ENCODE measurements around the gene SGSM1. TPM values are rescaled to one million over a fixed set of nuclear protein-coding genes. Genes with fewer than 3 reads are reported as not detected.

Gene SGSM1
- total RNA-seq, 4 donors from 2014 or later = 0.88 to 4.9 (median 3.0) TPM

DNA sequence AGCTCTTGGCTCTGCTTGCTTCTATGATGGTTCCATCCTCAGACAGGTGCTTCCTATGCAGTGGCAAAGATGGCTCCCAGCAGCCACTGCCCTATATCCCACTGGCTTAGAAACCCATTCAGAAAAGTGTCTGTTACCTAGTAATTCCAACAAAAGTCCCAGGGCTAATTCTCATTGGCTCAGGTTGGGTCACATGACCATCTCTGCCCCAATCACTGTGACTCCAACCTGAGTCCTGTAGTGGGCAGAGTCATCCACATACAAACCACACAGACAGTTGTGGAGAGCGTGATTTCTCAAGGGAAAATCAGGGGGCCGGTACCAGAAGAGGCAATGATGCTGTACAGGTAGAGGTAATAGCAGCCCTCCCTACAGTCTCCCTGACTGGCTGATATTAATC, 73.0 kb downstream of the SGSM1 start:
- no peak for TF ChIP-seq POLR2A (IDR thresholded peaks at IDR 0.05)
- no peak for TF ChIP-seq CTCF (IDR thresholded peaks at IDR 0.05)
- no peaks in the 10 kb centered on the region for H3K36me3 ChIP-seq
- H3K4me3 ChIP-seq = no peak overlapping the region
- H3K27me3 ChIP-seq = no peaks in the 10 kb centered on the region
- H3K27ac ChIP-seq = no peak overlapping the region
- no peaks in the 10 kb centered on the region for H3K9me3 ChIP-seq
- no peak for DNase-seq
- intact Hi-C loops (cut with DNase I; ENCODE audit: low total_unique reads) = no loop called here
- H3K4me1 ChIP-seq = no peaks in the 10 kb centered on the region

- no peaks in the 10 kb centered on the region for H3K4me1 ChIP-seq
- TF ChIP-seq POLR2A (IDR thresholded peaks at IDR 0.05) = no peak
- no peak for TF ChIP-seq CTCF (IDR thresholded peaks at IDR 0.05)
- DNase-seq = no peak
- intact Hi-C loops (cut with DNase I; ENCODE audit: low total_unique reads) = no loop called here
- no peak overlapping the region for H3K27ac ChIP-seq
- H3K9me3 ChIP-seq = no peaks in the 10 kb centered on the region
- no peaks in the 10 kb centered on the region for H3K36me3 ChIP-seq
- H3K27me3 ChIP-seq = no peaks in the 10 kb centered on the region
- no peak overlapping the region for H3K4me3 ChIP-seq
Observed at GRCh38 chr22:24883432-24883831, 77.4 kb downstream of the SGSM1 start.

DNA sequence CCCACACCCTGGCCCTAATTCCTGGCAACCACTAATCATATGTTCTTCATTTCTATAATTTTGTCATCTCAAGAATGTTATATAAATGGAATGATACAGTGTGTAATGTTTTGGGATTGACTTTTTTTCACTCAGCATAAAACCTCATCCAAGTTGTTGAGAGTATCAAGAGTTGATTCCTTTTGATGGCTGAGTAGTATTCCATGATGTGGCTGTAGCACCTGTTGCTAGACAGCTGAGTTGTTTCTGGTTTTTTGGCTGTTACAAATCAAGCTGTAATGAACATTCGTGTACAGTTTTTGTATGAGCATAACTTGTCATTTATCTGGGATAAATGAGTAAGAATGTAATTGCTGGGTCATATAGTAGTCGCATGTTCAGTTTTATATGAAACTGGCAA, 81.2 kb downstream of the SGSM1 start:
- H3K4me1 ChIP-seq = no peaks in the 10 kb centered on the region
- TF ChIP-seq POLR2A (IDR thresholded peaks at IDR 0.05) (no peak), CTCF (IDR thresholded peaks at IDR 0.05) (no peak)
- no peaks in the 10 kb centered on the region for H3K9me3 ChIP-seq
- intact Hi-C loops (cut with DNase I; ENCODE audit: low total_unique reads) = no loop called here
- H3K36me3 ChIP-seq = no peaks in the 10 kb centered on the region
- no peak overlapping the region for H3K27ac ChIP-seq
- no peak overlapping the region for H3K4me3 ChIP-seq
- no peaks in the 10 kb centered on the region for H3K27me3 ChIP-seq
- no peak for DNase-seq

DNA sequence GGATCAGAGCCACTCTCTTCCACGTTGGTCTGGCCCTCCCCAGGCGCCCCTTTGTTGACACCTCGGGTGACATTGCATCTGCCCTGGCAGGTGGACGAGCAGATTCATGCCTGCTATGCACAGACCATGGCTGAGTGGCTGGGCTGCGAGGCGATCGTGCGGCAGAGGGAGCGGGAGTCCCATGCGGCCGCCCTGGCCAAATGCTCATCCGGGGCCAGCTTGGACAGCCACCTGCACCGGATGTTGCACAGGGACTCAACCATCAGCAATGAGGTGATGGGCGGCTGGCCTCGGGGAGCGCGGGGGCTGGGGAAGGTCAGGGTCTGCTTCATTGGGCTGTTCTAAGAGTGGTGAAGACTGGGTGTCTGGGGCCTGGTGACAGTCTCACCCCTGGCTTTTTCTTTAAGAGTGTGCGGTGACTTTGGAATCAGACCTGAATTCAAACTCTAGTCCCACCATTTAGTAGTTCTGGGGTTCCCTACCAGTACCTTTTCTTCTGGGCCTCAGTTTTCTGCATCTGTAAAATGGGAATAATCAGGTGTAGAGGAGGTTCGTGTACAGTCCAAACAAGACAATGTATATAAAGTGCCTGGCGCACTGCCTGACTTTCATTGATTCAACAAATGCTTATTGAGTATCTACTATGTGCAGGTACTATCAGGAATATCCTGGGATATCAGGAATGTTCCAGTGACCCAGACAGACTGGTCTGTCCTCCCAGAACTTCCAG, 87.5 kb downstream of the SGSM1 start:
- intact Hi-C loops (cut with DNase I; ENCODE audit: low total_unique reads) = no loop called here
- DNase-seq = no peak
- H3K27me3 ChIP-seq = no peaks in the 10 kb centered on the region
- no peak overlapping the region for H3K4me3 ChIP-seq
- no peaks in the 10 kb centered on the region for H3K9me3 ChIP-seq
- TF ChIP-seq POLR2A (IDR thresholded peaks at IDR 0.05) (no peak), CTCF (IDR thresholded peaks at IDR 0.05) (no peak)
- H3K27ac ChIP-seq = peak overlapping the region; percentile 70 to 71
- H3K36me3 ChIP-seq = no peaks in the 10 kb centered on the region
- H3K4me1 ChIP-seq = peaks cover 0 to 6% of the 10 kb centered on the region in 2 donors

- Histone ChIP-seq H3K4me3 (no peak overlapping the region), H3K27me3 (no peaks in the 10 kb centered on the region), H3K27ac (peak overlapping the region; percentile 70 to 71), H3K9me3 (no peaks in the 10 kb centered on the region), H3K4me1 (peaks cover 0 to 6% of the 10 kb centered on the region in 2 donors), H3K36me3 (no peaks in the 10 kb centered on the region)
- intact Hi-C loops (cut with DNase I; ENCODE audit: low total_unique reads) = no loop called here
- no peak for TF ChIP-seq POLR2A (IDR thresholded peaks at IDR 0.05)
- no peak for TF ChIP-seq CTCF (IDR thresholded peaks at IDR 0.05)
- DNase-seq = peak; percentile 66 to 84
Observed at GRCh38 chr22:24894220-24894975, 88.4 kb downstream of the SGSM1 start.
